ENCODE measurements around the gene SURF2. TPM values are rescaled to one million over a fixed set of nuclear protein-coding genes. Genes with fewer than 3 reads are reported as not detected.

SURF2 gene
- total and polyA plus RNA-seq, 2 experiments from 2014 or later = 38.2 to 38.3 TPM

DNA sequence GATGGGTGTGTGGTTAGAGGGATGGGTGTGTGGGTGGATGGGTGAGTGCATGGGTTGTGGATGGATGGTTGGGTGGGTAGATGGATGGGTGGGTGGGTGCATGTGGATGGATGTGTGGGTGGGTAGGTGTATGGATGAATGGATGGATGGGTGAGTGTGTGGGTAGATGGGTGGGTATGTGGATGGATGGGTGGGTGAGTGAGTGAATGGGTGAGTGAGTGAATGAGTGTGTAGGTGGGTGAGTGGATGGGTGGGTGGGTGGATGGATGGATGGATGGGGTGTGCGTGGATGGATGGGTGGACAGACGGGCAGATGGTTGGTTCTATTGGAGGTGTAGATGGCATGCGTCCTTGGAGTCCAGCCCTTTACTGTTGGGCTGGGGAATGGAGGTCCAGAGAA, 37.0 kb downstream of the SURF2 start:
- H3K4me3 ChIP-seq = no peak overlapping the region
- no peak for TF ChIP-seq CTCF (IDR thresholded peaks at IDR 0.05; ENCODE audit: low read depth, low read length)
- no peak for DNase-seq (ENCODE audit: low read depth in 1 of 2, low spot score in 1 of 2)
- no peaks in the 10 kb centered on the region for H3K4me1 ChIP-seq (ENCODE audit: low read depth)
- H3K27ac ChIP-seq = no peak overlapping the region
- no peaks in the 10 kb centered on the region for H3K36me3 ChIP-seq
- H3K9me3 ChIP-seq (ENCODE audit: low read depth) = no peaks in the 10 kb centered on the region
- no peaks in the 10 kb centered on the region for H3K27me3 ChIP-seq

DNA sequence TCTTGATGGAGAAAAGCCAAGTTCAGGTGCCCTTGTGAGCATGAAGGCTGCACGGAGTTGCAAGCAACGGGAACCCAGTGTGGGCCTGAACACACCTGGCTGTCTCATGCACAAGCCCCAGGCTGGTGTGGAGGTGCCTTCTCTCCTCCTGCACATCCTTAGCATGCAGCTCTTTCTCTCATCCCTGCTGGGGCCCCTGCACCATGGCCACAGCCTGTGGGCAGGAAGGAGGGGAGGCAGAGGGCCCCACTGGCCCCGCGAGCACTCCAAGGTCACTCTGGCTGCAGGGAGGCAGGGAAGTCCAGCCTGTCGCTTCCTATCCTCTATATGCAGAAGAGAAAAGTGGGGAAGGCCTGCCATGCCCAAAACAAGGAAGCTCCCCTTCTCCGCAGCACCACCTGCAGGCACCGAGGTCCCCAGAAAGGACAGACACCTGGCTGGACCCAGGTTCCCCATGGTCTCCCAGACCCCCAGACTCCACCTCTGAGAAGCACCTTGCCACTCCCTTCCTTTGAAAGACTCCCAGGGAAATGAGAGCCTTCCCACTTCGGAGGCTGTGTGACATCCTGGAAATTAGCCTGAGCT, 38.4 kb downstream of the SURF2 start:
- no peak overlapping the region for H3K4me3 ChIP-seq
- H3K36me3 ChIP-seq = no peaks in the 10 kb centered on the region
- no peaks in the 10 kb centered on the region for H3K4me1 ChIP-seq (ENCODE audit: low read depth)
- H3K27me3 ChIP-seq = no peaks in the 10 kb centered on the region
- H3K9me3 ChIP-seq (ENCODE audit: low read depth) = no peaks in the 10 kb centered on the region
- no peak for TF ChIP-seq CTCF (IDR thresholded peaks at IDR 0.05; ENCODE audit: low read depth, low read length)
- no peak for DNase-seq (ENCODE audit: low read depth in 1 of 2, low spot score in 1 of 2)
- no peak overlapping the region for H3K27ac ChIP-seq

DNA sequence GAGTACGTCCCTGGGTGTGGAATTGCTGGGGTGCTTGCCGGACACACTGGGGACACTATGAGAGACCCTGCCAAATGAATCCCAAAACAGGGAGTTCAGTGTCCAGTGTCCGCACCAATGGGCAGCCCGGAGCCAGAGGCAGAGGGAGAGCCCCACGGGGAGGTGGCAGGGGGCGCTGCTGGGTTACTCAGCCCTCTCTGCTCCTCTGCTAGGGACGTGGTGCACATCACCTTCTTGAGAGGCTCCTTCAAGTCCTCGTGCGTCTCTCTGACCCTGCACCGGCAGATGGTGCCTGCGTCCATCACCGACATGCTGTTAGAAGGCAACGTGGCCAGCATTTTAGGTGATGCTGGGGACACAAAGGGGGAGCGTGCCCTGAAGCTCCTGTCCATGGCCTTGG, 40.6 kb downstream of the SURF2 start:
- H3K27ac ChIP-seq = no peak overlapping the region
- no peaks in the 10 kb centered on the region for H3K27me3 ChIP-seq
- H3K9me3 ChIP-seq (ENCODE audit: low read depth) = no peaks in the 10 kb centered on the region
- no peaks in the 10 kb centered on the region for H3K4me1 ChIP-seq (ENCODE audit: low read depth)
- no peaks in the 10 kb centered on the region for H3K36me3 ChIP-seq
- TF ChIP-seq CTCF (IDR thresholded peaks at IDR 0.05; ENCODE audit: low read depth, low read length) = peak; percentile 52
- peak; percentile 34 to 49 for DNase-seq (ENCODE audit: low read depth in 1 of 2, low spot score in 1 of 2)
- no peak overlapping the region for H3K4me3 ChIP-seq

DNA sequence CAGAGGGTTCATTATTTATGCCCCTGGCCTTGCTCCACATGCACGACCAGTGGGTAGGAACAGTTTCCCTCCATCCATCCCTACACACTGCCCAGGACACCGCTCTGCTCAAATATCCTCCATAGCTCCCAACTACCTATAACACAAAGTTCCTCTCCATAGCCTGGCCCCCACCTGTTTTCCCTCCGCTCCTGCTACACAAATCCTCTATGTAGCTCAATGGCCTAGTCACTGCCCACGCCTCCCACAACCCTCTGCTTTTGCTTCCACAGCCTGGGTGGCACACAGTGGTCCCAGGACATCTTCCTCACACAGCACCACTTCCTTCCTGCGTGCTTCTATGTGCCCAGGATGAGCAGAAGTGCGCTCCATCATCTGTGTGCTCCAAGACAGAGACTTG, 41.0 kb downstream of the SURF2 start:
- Histone ChIP-seq H3K4me3 (no peak overlapping the region), H3K27me3 (no peaks in the 10 kb centered on the region), H3K9me3 (ENCODE audit: low read depth) (no peaks in the 10 kb centered on the region), H3K27ac (no peak overlapping the region), H3K36me3 (no peaks in the 10 kb centered on the region), H3K4me1 (ENCODE audit: low read depth) (no peaks in the 10 kb centered on the region)
- no peak for DNase-seq (ENCODE audit: low read depth in 1 of 2, low spot score in 1 of 2)
- TF ChIP-seq CTCF (IDR thresholded peaks at IDR 0.05; ENCODE audit: low read depth, low read length) = no peak

DNA sequence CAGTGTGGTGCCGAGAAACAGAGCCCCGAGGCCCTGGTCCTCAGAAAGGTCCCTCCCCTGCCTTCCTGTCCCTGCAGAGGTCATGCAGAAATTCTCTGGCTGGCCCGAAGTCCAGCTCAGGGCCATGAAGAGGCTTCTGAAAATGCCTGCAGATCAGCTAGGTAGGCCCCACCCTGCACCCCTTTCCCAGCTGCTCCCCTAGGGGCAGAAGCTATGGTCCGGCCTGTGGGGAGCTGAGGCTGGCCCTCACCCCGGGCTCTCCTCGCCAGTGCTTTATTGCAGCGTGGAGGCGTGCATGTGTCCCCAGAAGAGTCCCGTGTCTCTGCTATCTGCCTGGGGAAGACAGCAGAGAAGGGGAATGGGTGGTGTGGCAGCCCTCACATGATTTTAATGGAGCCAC, 41.5 kb downstream of the SURF2 start:
- Histone ChIP-seq H3K9me3 (ENCODE audit: low read depth) (no peaks in the 10 kb centered on the region), H3K27me3 (no peaks in the 10 kb centered on the region), H3K36me3 (no peaks in the 10 kb centered on the region), H3K27ac (no peak overlapping the region), H3K4me3 (no peak overlapping the region), H3K4me1 (ENCODE audit: low read depth) (no peaks in the 10 kb centered on the region)
- no peak for TF ChIP-seq CTCF (IDR thresholded peaks at IDR 0.05; ENCODE audit: low read depth, low read length)
- DNase-seq (ENCODE audit: low read depth in 1 of 2, low spot score in 1 of 2) = no peak

DNA sequence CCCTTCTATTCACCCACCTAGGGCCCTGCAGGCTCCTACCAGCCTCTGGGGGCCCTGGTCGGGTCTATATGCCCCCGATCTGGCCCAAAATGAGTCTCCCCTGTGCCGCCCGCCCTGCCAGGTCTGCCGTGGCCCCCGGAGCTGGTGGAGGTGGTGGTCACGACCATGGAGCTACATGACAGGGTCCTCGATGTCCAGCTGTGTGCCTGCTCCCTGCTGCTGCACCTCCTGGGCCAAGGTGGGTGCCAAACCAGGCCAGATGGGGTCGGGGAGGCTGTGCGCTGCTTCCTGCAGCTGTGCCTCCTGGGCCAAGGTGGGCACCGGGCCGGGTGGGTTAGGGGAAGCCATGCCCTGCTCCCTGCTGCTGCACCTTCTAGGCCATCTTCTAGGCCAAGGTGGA, 43.9 kb downstream of the SURF2 start:
- Histone ChIP-seq H3K36me3 (peaks cover 2% of the 10 kb centered on the region), H3K4me3 (no peak overlapping the region), H3K9me3 (ENCODE audit: low read depth) (no peaks in the 10 kb centered on the region), H3K27ac (no peak overlapping the region), H3K4me1 (ENCODE audit: low read depth) (no peaks in the 10 kb centered on the region), H3K27me3 (no peaks in the 10 kb centered on the region)
- DNase-seq (ENCODE audit: low read depth in 1 of 2, low spot score in 1 of 2) = no peak
- TF ChIP-seq CTCF (IDR thresholded peaks at IDR 0.05; ENCODE audit: low read depth, low read length) = no peak
